ENCODE results near the gene PRKAR1B.
"Not testable (repeated sequence)": the region's sequence is repeated elsewhere in the genome, so short reads cannot be mapped to it uniquely, and the experiment has no call there.

Gene PRKAR1B

GRCh38 chr7:621572-622285, 105.4 kb downstream of the PRKAR1B start:
- no peak for DNase-seq (ENCODE audit: low spot score)

- DNase-seq (ENCODE audit: low spot score): no peak
Observed at GRCh38 chr7:620885-621284, 106.2 kb downstream of the PRKAR1B start.

GRCh38 chr7:620056-620455, 107.0 kb downstream of the PRKAR1B start:
- DNase-seq (ENCODE audit: low spot score): no peak

GRCh38 chr7:619368-619840, 107.7 kb downstream of the PRKAR1B start:
- DNase-seq (ENCODE audit: low spot score): no peak

GRCh38 chr7:618539-619367, 108.3 kb downstream of the PRKAR1B start:
- no peak for DNase-seq (ENCODE audit: low spot score)

GRCh38 chr7:617614-618538, 109.2 kb downstream of the PRKAR1B start:
- no peak for DNase-seq (ENCODE audit: low spot score)

GRCh38 chr7:613442-614140, 113.5 kb downstream of the PRKAR1B start:
- no peak for DNase-seq (ENCODE audit: low spot score)

- DNase-seq (ENCODE audit: low spot score): not testable (repeated sequence)
Observed at GRCh38 chr7:611837-612236, 115.2 kb downstream of the PRKAR1B start.

GRCh38 chr7:611281-611810, 115.7 kb downstream of the PRKAR1B start:
- DNase-seq (ENCODE audit: low spot score): no peak

- no peak for DNase-seq (ENCODE audit: low spot score)
Observed at GRCh38 chr7:610531-611280, 116.4 kb downstream of the PRKAR1B start.

GRCh38 chr7:610141-610530, 116.9 kb downstream of the PRKAR1B start:
- no peak for DNase-seq (ENCODE audit: low spot score)

GRCh38 chr7:609365-609764, 117.7 kb downstream of the PRKAR1B start:
- DNase-seq (ENCODE audit: low spot score): no peak

GRCh38 chr7:608954-609353, 118.1 kb downstream of the PRKAR1B start:
- DNase-seq (ENCODE audit: low spot score): no peak

- DNase-seq (ENCODE audit: low spot score): no peak
Observed at GRCh38 chr7:608361-608760, 118.7 kb downstream of the PRKAR1B start.

- no peak for DNase-seq (ENCODE audit: low spot score)
Observed at GRCh38 chr7:607938-608337, 119.1 kb downstream of the PRKAR1B start.

- DNase-seq (ENCODE audit: low spot score): no peak
Observed at GRCh38 chr7:605661-606450, 121.2 kb downstream of the PRKAR1B start.

- DNase-seq (ENCODE audit: low spot score): no peak
Observed at GRCh38 chr7:604884-605531, 122.1 kb downstream of the PRKAR1B start.

- no peak for DNase-seq (ENCODE audit: low spot score)
Observed at GRCh38 chr7:604001-604883, 122.8 kb downstream of the PRKAR1B start.

Data from SK-N-DZ (cell line).